HG03521 (cell line): ENCODE measurements around the gene GRIFIN.
"Not testable (repeated sequence)": the region's sequence is repeated elsewhere in the genome, so short reads cannot be mapped to it uniquely, and the experiment has no call there.

Experiments used
- ATAC-seq: cut with Tn5 transposase; IDR thresholded peaks from one replicate; pipeline ENCODE4 v1.9.1; 2021; ENCODE audit warnings: mild to moderate bottlenecking, moderate library complexity; ENCODE audit not compliant: unreplicated experiment

GRIFIN gene

DNA sequence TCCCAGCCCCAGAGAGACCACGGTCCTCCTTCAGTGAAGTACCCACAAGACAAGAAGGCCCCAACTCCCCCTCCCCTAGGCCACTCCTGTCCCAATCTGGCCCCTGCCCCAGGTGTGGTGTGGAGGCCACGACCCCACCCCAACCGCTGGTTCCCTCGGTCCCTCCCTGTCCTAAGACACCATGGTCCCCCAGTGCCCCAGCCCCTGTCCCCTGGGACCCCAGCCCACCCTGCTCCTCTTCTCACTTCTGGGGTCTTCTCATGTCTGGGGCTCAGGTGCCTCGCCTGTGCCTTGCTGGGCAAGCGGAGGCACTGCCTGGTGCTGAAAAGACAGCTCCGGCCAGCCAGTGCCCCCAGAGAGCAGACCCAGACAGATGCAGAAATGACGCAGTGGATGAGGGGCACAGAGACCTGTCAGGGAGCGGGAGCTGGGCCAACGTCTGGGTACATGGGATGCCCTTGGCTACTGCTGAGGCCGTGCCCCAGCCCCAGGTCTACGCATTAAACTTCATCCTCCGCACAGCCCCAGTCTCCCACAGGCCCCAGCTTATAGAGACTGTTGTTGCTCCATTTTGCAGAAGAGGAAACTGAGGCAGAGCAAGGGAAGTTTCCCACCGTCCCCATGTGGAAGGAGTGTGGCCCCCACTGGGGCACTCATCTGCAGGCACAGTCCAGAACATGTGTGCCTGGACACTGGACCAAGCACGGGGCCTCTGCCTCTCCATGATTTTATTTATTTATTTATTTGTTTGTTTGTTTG is 14.8 kb downstream of the GRIFIN start:
- no peak for ATAC-seq

- ATAC-seq, result no peak
Measured at GRCh38 chr7:2460641-2461040, 15.6 kb downstream of the GRIFIN start.

GRCh38 chr7:2460188-2460587 is 16.0 kb downstream of the GRIFIN start:
- ATAC-seq, result no peak

DNA sequence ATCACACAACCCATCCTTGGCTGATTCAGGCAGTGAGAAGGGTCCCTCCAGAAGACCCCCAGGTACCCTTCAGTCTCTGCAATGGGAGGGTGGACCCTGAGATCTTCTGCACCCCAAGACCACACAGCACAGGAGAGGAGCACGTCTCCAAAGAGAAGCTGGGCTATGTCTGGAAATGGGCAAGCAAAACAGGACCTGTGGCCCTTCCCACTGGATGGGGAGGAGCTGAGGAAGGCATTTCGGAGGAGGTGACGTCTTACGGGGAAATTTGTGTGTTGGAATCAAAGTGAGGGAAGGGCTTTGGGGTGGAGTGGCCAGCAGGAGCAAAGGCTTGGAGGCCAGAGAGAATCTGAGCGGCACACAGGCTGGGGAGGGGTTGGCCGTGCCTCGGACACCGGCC is 16.5 kb downstream of the GRIFIN start:
- ATAC-seq, result no peak

DNA sequence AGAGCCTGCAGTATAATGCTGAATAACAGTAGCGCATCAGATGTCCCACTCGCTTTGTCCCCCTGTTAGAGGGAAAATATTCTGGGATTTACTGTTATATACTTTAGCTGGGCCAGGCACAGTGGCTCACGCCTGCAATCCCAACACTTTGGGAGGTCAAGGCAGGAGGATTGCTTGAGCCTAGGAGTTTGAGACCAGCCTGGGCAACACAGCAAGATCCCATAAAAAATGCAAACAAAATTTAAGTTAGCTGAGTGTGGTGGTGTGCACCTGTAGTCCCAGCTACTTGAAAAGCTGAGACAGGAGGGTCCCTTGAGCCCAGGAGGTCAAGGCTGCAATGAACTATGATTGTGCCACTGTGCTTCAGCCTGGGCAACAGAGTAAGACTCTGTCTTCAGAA is 22.3 kb downstream of the GRIFIN start:
- not testable (repeated sequence) for ATAC-seq

DNA sequence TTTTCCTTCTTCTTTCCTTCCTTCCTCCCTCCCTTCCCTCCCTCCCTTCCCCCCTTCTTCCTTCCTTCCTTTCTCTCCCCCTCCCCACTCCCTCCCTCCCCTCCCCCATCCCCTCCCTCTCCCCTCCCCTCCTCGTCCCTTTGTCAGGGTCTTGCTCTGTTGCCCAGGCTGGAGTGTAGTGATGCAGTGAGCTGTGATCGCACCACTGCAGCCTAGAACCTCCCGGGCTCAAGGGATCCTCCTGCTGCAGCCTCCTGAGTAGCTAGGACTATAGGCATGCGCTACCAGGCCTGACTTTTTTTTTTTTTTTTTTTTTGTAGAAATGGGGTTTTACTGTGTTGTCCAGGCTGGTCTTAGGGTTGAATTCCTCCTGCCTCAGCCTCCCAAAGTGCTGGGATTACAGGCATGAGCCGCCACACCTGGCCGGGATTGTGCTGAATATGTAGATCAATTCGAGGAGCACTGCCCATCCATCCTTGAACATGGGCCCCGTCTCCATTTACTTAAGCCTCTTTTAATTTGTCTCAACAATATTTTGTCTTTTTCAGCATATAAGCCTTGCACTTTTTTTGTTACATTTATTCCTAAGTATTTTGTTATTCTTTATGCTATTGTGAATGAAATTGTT is 23.4 kb downstream of the GRIFIN start:
- ATAC-seq, result no peak

- ATAC-seq, result no peak
Measured at GRCh38 chr7:2452074-2452507, 24.1 kb downstream of the GRIFIN start.

DNA sequence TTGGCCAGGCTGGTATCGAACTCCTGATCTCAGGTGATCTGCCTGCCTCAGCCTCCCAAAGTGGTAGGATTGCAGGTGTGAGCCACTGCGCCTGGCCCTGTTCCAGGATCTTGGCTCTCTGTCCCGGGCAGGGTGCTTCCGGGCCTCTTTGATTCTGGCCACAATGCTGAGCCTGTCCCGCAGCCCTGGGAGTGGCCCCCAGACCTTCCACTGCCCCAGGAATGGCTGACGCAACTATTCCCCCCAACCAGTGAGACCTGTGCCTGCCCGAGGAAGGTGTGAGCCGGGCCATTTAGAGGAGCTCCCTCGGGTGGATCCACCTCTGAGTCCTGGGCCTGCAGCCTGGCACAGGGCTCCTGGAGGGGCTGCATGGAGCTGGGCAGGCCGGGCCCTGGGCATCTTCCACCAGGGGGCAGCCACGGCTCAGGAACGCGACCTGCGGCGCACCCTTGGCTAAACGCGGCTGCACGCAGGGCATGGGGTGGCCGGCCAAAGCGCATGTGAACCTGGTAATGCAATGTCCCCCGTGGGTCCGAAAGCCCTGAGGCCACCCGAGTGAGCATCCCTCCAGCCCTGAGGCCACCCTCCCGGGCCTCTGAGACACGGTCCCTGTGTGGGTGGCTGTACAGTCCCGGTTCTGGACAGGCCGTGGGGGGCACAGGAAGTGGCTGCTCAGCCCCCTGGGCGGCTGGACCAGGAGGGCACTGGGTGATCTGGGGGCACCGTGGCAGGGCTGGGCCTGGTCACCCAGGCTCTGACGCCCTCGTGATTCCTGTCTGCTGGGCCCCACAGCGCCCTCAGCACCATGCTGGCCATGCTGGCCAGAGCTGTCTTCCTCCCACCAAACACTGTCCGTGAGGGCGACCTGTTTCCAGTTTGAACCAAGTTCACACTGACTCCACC is 24.8 kb downstream of the GRIFIN start:
- ATAC-seq, result peak; percentile 68

- no peak for ATAC-seq
Measured at GRCh38 chr7:2450198-2451107, 25.7 kb downstream of the GRIFIN start.

- no peak for ATAC-seq
Measured at GRCh38 chr7:2446676-2447075, 29.5 kb downstream of the GRIFIN start.

GRCh38 chr7:2445898-2446555 is 30.2 kb downstream of the GRIFIN start:
- no peak for ATAC-seq

DNA sequence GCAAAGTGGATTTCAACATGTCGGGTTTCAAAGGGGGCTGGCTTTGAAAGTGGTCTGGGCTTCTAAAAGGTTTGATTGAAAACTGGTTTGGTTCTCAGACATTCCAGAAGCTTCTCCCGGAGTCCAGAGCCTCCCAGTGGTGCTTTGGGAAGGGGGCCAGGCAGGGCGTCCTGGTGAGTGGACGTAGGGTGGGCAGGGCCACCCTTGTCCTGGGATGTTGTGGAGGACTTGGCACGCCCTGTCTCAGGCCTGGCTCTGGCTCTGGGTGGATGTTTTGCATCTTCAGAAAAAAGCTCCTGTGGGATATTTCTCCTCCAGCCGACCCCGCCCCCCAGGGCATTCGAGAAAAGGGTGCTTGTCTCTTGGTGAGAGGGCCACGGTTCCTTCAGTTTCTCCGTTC is 31.2 kb downstream of the GRIFIN start:
- ATAC-seq, result no peak

GRCh38 chr7:2444476-2444875 is 31.7 kb downstream of the GRIFIN start:
- ATAC-seq, result no peak

GRCh38 chr7:2443491-2443890 is 32.7 kb downstream of the GRIFIN start:
- ATAC-seq, result no peak

GRCh38 chr7:2441430-2442058 is 34.7 kb downstream of the GRIFIN start:
- no peak for ATAC-seq

DNA sequence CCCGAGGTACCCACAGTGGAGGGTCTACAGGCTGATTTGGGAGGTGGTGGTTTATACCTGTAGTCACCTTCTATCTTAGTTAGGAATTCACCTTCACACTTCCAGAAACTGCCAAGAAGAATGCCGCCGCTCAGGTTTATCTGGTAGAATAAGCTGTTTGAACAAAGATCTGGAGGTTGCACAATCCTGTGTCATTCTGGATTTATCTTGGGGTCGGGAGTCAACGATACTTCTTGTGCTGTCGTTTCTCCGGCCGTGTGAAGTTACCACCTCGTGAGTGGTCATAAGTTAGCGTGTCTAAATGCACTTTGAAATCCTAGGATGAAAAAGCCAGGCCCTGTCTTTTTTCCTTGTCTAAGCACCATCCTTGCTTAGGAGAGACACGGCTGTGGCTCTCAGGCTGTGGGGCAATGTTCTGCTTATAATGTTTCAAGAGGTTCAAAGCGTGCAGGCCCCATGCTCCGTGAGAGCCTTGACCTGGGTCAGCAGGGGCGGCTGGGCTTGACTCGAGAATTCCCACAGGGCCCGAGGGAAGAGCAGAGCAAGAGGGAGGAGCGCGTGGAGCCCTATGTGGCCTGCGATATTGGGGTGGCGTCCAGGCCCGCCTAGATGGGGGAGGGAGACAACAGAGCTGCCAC is 35.5 kb downstream of the GRIFIN start:
- ATAC-seq, result no peak

GRCh38 chr7:2438775-2439174 is 37.4 kb downstream of the GRIFIN start:
- no peak for ATAC-seq

DNA sequence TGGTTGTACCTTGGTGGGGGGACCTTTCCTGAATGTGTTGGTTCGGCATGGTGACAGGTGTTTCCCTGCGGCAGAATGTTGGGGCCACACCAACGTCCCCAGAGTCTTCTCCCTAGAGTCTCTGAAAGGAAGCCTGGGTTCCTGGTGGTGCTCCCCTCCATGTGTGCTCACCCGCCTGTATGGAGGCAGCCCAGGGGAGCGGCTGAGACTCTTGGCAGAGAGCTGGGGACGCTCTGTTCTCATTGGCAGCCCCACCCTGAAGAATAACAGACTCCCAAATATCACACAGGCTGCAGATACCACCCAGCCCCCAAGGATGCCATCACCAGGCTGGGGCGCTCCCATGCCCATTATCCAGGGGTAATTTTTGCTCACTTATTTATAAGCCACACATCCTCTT is 38.0 kb downstream of the GRIFIN start:
- ATAC-seq, result no peak

DNA sequence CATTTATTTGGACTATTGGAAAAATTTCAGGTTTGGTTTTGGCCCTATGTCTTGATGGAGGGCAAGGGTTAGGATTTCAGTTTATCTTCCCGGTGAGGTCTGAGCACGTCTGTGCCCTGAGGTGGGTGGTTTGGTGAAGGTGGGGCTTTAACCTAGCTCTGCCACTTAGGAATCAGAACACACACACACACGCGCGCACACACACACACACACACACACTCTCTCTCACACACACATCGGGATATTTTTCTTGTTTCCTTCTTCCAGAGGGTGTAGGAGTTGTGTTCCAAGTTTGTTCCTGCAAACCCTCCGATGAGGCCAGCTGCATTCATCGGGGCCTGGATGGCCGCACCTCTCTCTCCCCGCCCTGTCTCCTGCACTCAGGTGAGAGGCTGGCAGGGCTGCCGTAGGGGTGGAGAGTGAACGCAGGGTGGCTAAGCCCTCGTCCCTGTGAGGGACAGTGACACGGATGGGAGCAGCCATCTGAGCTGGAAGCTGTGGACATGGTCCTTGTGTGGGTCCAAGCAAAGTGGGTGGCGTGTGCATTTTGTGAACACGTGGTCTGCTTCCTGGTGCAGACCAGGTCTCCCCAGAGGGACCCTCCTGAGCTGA is 38.6 kb downstream of the GRIFIN start:
- no peak for ATAC-seq
